ENCODE results near the gene FAH. TPM values are rescaled to one million over a fixed set of nuclear protein-coding genes. Genes with fewer than 3 reads are reported as not detected.

FAH gene
- total RNA-seq, 4 donors from 2014 or later = 7.9 to 26.0 (median 10.1) TPM

GRCh38 chr15:80107774-80108173, 45.0 kb upstream of the FAH start:
- H3K9me3 ChIP-seq = no peaks in the 10 kb centered on the region
- H3K27ac ChIP-seq = no peak overlapping the region
- H3K36me3 ChIP-seq = no peaks in the 10 kb centered on the region
- H3K4me1 ChIP-seq = peaks cover 3 to 14% (median 3%) of the 10 kb centered on the region in 3 donors
- H3K4me3 ChIP-seq = no peak overlapping the region
- ATAC-seq = no peak
- H3K27me3 ChIP-seq = no peaks in the 10 kb centered on the region
- TF ChIP-seq POLR2AphosphoS5 (IDR thresholded peaks at IDR 0.05) = no peak
- no peak for TF ChIP-seq EP300 (IDR thresholded peaks at IDR 0.05)
- TF ChIP-seq CTCF (IDR thresholded peaks at IDR 0.05) = no peak
- TF ChIP-seq POLR2A (IDR thresholded peaks at IDR 0.05) = no peak
- WGBS, 2 donors (ENCODE audit: low coverage in 1 of 2) = 46% methylated on average over 3 of the region's 3 CpGs; no CpG with 5 or more reads in 1 of the 2 donors

DNA sequence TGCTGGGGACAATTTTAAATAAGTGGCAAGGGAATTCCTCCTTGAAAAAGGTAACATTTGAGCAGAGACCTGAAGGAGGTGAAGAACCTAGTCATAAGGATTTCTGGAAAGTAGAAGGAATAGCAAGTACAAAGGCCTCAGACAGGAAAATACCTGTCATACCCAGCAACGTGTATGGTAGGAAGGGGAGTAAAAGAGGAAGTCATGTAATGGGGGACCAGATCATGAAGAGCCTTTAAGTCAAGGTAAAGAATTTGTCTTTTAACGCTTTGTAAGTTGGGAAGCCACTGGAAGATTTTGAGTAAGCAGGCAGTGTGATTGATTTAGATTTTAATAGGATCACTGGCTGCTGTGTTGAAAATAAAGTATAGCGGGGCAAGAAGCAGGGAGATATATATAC, 43.4 kb upstream of the FAH start:
- no peak overlapping the region for H3K4me3 ChIP-seq
- 73 to 78% methylated on average over 3 of the region's 3 CpGs for WGBS, 2 donors (ENCODE audit: low coverage in 1 of 2)
- H3K9me3 ChIP-seq = no peaks in the 10 kb centered on the region
- no peaks in the 10 kb centered on the region for H3K27me3 ChIP-seq
- TF ChIP-seq POLR2AphosphoS5 (IDR thresholded peaks at IDR 0.05) (no peak), EP300 (IDR thresholded peaks at IDR 0.05) (no peak), POLR2A (IDR thresholded peaks at IDR 0.05) (no peak), CTCF (IDR thresholded peaks at IDR 0.05) (no peak)
- H3K27ac ChIP-seq = no peak overlapping the region
- ATAC-seq = no peak
- H3K4me1 ChIP-seq = peaks cover 3 to 19% (median 3%) of the 10 kb centered on the region in 3 donors
- H3K36me3 ChIP-seq = no peaks in the 10 kb centered on the region

DNA sequence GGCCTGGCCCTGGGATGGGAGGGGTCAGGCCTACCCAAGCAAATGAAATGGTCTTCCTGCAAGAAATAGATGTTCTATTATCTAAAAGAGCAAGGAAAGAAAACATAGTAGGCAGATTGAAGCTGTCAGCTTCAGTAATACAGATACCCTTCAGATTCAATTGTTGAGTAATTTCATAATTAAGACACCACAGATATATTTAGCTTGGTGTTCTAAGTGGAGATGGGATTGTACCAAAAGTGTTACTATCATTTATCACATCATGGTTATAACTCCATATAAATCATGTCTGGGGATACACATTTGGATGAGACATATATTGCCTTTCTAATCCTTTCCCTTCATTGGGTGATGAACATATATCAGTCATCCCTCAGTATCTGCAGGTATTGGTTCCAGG, 41.9 kb upstream of the FAH start:
- no peak for ATAC-seq
- TF ChIP-seq CTCF (IDR thresholded peaks at IDR 0.05) = no peak
- TF ChIP-seq EP300 (IDR thresholded peaks at IDR 0.05) = no peak
- no peak for TF ChIP-seq POLR2AphosphoS5 (IDR thresholded peaks at IDR 0.05)
- TF ChIP-seq POLR2A (IDR thresholded peaks at IDR 0.05) = no peak
- no peak overlapping the region for H3K27ac ChIP-seq
- H3K9me3 ChIP-seq = no peaks in the 10 kb centered on the region
- H3K36me3 ChIP-seq = no peaks in the 10 kb centered on the region
- no peaks in the 10 kb centered on the region for H3K27me3 ChIP-seq
- peaks cover 0 to 35% (median 3%) of the 10 kb centered on the region in 3 donors for H3K4me1 ChIP-seq
- H3K4me3 ChIP-seq = no peak overlapping the region

- Histone ChIP-seq H3K27ac (no peak overlapping the region), H3K27me3 (no peaks in the 10 kb centered on the region), H3K36me3 (no peaks in the 10 kb centered on the region), H3K4me3 (no peak overlapping the region), H3K9me3 (no peaks in the 10 kb centered on the region), H3K4me1 (peaks cover 0 to 25% (median 3%) of the 10 kb centered on the region in 3 donors)
- no peak for ATAC-seq
- WGBS, 2 donors (ENCODE audit: low coverage in 1 of 2) = 10 to 55% methylated on average over 4 of the region's 4 CpGs
- TF ChIP-seq POLR2A (IDR thresholded peaks at IDR 0.05) (no peak), POLR2AphosphoS5 (IDR thresholded peaks at IDR 0.05) (no peak), EP300 (IDR thresholded peaks at IDR 0.05) (no peak), CTCF (IDR thresholded peaks at IDR 0.05) (no peak)
These were observed 38.7 kb upstream of the FAH start for GRCh38 chr15:80114114-80114513.

DNA sequence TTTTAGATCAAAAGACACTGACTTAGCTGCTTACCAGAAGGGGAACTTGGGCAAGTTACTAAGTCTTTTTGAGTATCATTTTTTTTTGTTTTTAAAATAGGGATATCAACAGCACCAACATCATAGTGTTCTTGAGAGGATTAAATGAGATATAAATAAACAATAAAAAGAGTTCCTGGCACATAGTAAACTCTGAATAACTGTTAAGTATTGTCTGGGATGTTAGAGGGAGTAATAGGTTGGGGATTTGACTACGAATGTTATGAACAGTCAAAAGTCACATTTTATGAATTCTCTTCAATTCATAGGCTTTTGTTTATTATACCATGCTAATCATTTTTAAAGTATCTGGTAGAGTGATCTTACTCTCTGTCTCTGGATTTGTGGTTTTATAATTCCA, 37.8 kb upstream of the FAH start:
- no peak for ATAC-seq
- H3K9me3 ChIP-seq = no peaks in the 10 kb centered on the region
- H3K4me3 ChIP-seq = no peak overlapping the region
- TF ChIP-seq POLR2A (IDR thresholded peaks at IDR 0.05) (no peak), EP300 (IDR thresholded peaks at IDR 0.05) (no peak), POLR2AphosphoS5 (IDR thresholded peaks at IDR 0.05) (no peak), CTCF (IDR thresholded peaks at IDR 0.05) (no peak)
- H3K27ac ChIP-seq = no peak overlapping the region
- peaks cover 0 to 25% (median 3%) of the 10 kb centered on the region in 3 donors for H3K4me1 ChIP-seq
- H3K27me3 ChIP-seq = no peaks in the 10 kb centered on the region
- WGBS, 2 donors (ENCODE audit: low coverage in 1 of 2) = 52 to 57% methylated on average over 1 of the region's 1 CpG
- H3K36me3 ChIP-seq = no peaks in the 10 kb centered on the region
